NCI-H187 (cell line): ENCODE measurements around the gene PSG3.
"Not testable (repeated sequence)": the region's sequence is repeated elsewhere in the genome, so short reads cannot be mapped to it uniquely, and the experiment has no call there.

Source experiments
- DNase-seq, 2 experiments: peaks; one replicate each; lab custom pipeline; 2025; lab: John Stamatoyannopoulos, UW

PSG3 gene

DNA sequence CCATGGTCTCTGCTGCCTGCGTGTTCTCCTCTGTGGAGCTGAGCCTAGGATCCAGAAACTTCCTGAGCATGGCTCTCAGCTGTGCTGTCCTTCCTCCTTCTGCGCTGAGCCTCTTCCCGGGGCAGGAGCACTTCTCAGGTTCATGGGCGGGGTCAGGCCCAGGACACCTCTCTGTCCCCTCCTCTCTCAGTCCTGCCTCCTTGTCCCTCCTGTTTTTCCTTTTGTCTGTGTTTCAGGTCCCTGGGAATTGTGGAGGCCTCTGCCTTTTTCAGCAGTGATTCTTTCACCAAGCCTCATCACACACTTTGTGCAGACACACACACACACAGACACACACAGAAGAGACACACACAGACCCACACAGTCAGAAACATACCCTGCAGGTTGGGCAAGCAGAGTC is at the start of gene PSG3:
Gene PSG3, minus strand, starts transcription at position 101 of the 400 bp plus-strand sequence. Its CDS starts 97 bp downstream, at position 4.
- DNase-seq, result not testable (repeated sequence)

DNA sequence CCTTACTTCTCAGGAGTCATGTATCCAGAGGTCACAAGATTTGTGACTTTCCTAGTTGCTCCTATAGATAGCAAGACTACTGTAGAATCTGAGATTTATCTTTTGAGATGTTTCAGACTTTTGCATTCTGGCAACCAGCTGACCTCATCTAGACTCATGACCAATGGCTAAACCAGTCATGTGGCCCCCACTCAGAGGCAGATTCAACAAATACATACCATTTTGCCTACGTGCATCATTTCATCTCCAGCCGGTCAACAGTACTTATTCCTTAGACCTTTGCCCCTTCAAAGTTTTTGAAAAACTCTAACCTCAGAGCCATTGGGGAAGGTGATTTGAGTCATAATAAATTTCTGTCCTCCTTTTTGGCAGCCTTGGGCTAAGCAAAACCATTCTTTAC is 48.5 kb upstream of the PSG3 start:
- not testable (repeated sequence) for DNase-seq

DNA sequence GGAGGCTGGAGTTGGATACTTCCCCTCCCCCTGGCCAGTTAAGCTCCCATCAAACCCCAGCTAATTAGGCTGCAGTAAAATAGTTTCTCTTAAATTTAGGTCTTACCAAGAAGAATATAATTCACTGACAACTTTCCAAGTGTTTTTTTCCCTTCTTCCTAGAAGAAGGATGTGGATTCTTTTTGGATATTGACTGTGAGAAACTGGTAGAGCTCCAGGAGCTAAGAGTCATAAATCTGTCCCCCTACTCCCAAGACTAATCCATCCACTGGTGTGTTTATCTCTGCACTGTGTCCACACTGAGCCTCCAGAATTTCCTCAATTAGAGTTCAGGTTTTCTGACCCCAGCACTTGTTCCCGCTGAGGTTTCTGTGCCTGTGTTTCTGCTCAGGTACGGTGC is 47.5 kb upstream of the PSG3 start:
- DNase-seq, result not testable (repeated sequence)

DNA sequence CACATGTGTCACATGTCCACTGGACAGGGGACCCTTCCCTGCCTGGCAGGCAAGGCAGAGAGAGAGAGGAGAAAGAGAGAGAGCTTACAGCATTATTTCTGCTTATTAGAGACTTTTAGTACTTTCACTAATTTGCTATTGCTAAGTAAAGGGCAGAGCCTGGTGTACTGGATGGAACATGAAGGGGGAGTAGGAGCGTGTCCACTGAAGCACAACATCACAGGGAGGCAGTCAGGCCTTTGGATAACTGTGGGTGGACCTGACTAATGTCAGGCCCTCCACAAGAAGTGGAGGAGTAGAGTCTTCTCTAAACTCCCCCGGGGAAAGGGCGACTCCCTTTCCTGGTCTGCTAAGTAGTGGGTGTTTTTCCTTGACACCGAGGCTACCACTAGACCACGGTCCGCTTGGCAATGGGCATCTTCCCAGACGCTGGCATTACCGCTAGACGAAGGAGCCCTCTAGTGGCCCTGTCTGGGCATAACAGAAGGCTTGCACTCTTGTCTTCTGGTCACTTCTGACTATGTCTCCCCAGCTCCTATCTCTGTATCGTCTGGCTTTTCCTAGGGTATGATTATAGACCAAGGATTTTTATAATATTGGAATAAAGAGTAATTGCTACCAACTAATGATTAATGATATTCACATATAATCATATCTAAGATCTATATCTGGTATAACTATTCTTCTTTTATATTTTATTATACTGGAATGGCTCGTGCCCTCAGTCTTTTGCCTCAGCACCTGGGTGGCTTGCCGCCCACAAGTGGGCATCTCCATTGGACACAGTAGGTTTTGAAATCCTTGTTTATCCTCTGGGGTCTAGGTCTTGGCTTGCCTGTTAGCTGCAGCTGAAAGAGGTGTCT is 36.7 kb upstream of the PSG3 start:
- peak in 1 of 2 experiments; percentile 13 for DNase-seq

DNA sequence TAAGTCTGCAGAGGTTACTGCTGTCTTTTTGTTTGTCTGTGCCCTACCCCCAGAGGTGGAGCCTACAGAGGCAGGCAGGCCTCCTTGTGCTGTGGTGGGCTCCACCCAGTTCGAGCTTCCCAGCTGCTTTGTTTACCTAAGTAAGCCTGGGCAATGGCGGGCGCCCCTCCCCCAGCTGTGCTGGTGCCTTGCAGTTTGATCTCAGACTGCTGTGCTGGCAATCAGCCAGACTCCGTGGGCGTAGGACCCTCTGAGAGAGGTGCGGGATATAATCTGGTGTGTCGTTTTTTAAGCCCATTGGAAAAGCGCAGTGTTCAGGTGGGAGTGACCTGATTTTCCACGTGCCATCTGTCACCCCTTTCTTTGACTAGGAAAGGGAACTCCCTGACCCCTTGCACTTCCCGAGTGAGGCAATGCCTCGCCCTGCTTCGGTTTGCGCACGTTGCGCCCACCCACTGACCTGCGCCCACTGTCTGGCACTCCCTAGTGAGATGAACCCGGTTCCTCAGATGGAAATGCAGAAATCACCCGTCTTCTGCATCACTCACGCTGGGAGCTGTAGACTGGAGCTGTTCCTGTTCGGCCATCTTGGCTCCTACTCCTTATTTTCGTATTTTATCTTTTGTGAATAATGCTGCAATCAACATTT is 34.4 kb upstream of the PSG3 start:
- DNase-seq, result not testable (repeated sequence)

DNA sequence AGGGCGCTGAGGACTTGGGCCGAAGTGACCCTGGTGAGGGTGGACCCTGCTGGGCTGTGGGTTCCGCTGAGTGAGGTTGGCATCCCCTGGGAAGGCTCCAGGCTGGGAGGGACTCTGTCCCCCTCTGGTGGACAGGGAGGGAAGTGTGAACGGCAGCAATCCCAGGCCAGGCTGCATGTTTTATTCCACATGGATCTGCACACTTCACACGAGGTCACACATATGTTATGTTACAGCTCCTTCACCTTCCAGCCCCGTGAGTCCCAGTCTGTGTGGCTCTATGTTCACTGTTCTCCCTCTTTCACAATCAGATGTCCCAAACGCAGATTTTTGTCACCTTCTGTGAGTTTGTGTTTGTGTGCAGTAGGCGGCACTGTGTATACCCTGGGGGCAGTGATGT is 27.0 kb upstream of the PSG3 start:
- DNase-seq, result not testable (repeated sequence)

DNA sequence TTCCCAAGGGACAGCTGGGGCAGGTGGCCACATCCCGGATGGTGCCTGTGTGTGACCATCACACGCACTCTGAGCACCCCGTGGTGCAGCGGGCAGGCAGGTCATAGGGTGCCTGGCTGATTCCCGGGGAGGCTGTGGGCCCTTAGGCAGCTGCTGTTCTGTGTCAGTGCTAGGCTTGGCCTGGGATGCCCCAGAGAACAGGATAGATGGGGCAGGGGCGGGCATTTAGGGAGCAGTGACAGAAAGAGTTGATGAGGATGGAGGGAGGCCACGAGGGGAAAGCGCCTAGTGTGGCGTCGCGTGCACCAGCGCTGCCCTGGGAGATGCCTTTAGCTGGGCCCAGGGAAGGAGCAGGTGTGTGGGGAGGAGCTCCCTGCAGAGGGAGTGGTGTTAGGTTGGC is 26.6 kb upstream of the PSG3 start:
- DNase-seq, result not testable (repeated sequence)

DNA sequence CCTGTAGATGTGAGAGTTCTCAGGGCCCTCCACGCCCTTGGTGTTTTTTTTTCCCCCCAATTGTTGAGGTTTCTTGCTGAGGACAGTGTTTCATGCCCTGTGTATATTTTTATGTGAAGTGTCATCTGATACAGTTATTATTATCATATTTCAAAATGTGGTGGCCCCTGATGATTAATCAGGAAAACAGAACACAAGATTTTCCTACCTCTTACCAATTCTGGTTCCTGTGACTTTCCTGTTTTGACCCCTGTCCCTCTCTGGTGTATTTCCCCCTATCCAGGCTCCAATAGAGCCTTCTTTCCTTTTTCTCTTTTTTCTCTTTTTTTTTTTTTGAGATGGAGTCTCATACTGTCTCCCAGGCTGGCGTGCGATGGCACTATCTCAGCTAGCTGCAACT is 24.6 kb upstream of the PSG3 start:
- DNase-seq, result no peak

DNA sequence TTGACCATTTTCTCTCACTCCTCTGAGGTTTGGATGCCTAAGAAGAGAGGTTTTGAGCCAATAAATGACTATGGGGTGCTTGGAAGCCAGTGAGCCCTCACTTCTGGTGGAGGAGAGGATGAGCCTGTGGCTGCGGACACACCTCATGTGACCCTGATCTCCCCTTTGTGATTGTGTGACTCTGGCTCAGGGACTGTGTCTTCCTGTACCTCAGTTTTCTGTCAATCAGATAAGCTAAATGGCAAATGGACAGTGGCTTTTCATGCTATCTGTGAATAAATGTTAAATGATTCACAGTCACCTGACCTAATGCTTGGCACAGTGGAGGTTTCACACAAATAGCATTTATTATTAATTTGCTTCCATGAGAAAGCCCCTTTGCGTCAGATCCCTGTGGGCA is 22.5 kb upstream of the PSG3 start:
- DNase-seq, result no peak

DNA sequence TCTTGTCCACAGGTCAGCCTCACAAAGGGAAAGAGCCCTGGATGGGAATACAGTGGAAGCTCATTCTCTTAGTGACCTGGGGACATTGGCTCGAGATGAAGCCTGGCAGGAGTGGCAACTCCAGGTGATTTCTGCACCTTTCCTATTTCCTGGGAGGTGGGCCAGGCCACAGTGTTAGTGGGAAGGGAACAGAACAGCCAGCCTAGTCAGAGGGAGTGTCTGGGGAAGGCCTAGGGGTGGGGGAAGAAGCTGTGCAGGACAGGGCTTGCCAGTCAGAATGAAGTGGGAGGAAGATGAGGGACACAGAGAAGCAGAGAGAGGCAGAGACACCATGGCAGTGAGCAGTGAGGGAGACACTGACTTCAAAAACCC is 21.6 kb upstream of the PSG3 start:
- not testable (repeated sequence) for DNase-seq

DNA sequence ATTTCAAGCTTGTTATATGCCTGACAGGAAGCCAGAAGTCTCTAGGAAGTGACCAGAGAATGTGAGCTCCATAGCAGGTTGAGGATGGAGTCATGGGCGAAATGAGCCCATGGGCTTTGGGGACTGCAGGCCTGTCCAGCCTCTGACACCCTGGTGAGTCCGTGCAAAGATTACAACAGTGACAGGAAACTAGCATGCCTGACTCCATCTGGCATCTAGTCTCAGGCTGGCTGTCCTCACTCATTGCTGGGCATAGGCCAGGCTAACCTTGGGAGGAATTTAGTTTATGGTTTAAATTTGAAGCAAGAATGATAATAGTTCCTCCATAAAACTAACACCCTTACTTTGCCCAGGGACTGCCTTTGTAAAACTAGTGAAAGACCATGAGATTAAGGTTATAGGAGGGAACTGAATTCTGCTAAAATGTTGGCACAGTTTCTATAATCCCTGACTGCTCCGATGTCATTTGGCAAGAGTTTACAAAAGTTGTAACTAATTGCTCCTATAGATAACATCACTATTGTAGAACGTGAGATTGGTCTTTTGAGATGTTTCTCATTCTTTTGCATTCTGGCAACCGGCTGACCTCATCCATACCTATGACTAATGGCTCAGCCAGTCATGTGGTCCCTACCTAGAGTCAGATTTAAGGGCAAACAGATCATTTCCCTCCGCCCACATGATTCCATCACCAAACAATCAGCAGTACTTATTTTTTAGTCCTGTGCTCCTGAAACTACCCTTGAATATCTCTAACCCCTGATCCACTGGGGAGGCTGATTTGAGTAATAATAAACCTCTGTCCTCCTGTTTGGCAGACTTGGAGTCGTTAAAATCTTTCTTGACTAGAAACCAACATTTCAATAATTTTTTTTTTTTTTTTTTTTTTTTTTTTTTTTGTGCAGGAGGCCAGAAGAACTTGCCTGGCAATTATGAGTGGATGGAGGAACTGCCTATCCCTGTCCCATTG is 21.0 kb upstream of the PSG3 start:
- not testable (repeated sequence) for DNase-seq

DNA sequence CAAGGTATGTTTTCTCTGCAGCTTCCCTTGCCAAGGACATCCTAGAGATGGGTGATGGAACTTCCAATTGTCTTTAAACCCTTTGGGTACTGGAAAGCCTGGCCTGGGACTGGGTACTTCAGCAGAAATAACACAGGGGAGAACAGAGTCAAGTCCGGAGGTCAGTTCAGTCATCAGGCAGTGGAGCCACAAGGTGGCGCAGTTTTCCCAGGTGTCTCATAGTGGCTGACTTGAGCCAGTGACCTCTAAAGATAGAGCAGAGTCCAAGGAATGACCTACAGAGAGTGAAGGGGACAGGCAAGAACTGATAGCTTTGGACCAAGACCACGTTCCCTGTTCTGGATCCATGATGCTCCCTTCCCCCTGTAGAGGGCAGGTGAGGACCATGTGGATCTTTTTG is 18.4 kb upstream of the PSG3 start:
- DNase-seq, result not testable (repeated sequence)

DNA sequence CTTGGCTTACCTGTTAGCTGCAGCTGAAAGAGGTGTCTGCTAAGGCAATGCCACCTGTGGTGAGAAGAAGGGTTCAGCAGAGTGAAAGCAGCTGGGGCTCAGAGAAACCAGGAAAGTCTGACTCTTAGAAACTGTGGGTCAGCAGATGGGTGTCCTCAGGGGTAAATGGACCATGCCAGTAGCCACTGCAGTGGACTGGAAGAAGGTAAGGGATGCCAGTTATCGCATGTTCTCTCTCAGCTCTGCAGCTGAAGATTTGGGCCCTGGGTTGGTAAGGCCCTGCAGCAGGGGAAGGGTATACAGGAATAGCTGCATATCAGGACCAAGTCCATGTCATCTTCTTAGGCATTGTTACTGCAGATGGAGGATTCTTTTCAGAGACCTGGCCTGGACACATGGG is 12.0 kb upstream of the PSG3 start:
- DNase-seq, result not testable (repeated sequence)

DNA sequence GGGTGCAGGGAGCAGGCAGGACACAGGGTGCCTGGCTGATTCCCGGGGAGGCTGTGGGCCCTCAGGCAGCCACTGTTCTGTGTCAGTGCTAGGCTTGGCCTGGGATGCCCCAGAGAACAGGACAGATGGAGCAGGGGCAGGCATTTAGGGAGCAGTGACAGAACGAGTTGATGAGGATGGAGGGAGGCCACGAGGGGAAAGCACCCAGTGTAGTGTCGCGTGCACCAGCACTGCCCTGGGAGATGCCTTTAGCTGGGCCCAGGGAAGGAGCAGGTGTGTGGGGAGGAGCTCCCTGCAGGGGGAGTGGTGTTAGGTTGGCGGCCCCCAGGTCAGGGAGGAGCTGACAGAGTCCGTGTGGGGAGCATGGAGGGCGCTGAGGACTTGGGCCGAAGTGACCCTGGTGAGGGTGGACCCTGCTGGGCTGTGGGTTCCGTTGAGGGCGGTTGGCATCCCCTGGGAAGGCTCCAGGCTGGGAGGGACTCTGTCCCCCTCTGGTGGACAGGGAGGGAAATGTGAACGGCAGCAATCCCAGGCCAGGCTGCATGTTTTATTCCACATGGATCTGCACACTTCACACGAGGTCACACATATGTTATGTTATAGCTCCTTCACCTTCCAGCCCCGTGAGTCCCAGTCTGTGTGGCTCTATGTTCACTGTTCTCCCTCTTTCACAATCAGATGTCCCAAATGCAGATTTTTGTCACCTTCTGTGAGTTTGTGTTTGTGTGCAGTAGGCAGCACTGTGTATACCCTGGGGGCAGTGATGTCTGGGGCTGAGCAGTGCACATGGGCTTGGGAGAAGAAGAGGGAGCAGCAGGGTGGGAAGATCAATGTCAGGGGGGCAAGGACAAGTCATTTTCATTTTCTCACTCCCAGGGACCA is 1.7 kb upstream of the PSG3 start:
- DNase-seq, result not testable (repeated sequence)

DNA sequence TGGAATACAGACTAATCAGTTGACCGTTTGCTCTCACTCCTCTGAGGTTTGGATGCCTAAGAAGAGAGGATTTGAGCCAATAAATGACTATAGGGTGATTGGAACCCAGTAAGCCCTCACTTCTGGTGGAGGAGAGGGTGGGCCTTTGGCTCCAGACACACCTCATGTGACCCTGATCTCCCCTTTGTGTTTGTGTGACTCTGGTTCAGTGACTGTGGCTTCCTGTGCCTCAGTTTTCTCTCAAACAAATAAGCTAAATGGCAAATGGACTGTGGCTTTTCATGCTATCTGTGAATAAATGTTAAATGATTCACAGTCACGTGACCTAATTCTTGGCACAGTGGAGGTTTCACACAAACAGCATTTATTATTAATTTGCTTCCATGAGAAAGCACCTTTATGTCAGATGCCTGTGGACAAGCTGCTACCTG is 2.7 kb downstream of the PSG3 start:
- not testable (repeated sequence) for DNase-seq

DNA sequence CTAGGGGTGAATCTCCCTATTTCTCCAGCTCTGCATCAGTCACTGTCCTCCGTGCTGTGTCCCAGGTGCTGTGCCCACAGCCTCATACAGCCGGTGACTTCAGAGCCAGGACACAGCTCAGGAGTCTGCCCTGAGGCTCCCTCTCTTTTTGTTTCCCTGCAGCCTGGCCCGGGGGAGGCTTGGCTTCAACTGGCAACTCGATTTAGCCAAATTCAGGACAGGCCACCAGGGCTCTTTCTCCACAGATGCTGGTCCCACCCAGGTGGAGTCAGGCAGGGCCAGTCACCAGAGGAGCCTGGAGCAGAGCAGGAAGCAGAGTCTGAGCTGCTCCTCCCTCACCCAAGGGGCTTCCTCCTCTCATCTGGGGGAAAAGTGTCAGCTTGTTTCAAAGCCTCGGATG is 11.9 kb downstream of the PSG3 start:
- not testable (repeated sequence) for DNase-seq

DNA sequence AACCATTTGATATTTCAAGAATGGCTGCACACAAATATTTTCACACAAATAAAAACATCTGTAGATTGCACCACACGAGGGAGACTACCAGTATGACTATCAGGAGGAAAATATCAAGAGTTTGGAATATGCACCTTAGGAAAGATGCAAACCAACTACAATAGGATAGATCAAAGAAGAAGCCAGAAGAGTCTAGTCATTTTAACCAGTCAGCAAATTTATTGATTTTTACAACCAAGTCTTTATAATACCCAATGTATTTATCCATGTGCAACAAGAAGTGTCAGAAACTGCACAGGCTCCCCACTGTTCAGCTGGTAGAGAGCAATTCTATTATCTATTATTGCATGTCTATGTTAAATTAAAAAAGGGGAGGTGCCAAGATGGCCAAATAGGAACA is 26.3 kb downstream of the PSG3 start:
- not testable (repeated sequence) for DNase-seq

DNA sequence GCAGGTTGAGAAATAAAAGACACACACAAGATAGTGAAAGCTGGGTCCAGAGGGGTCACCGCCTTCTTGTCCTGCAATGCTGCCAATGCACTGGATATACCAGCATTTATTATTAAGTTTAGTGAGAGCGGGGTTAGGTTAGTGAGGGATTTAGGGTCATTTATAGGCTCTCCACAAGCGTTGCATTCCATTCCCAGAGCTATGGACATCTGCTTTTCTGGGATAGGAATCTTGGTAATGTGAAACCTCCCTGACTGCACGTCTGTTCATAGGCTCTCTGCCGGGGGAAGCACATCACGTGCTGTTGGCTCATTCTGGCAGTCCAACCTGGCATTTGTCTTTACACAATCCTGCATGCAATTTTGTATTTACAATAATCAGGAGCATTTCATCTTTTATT is 27.5 kb downstream of the PSG3 start:
- DNase-seq, result not testable (repeated sequence)

DNA sequence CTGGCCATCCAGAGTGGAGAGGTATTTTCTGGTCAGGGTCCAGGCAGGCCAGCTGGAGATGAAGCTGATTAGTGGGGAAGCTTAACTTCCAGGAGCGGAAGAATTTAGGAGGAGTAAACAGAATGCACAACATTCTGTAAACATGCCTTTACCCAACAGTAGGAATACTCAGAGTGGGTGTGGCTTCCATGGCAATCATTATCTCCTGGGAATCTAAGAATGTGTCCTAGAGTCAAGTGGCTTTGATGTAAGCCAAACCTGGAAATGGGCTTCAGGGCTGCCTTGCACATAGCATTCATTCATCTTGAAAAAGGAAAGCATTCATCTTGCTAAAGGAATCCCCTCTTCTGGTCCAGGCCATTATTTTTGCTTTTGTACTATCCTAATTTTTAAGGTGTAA is 29.3 kb downstream of the PSG3 start:
- DNase-seq, result not testable (repeated sequence)

DNA sequence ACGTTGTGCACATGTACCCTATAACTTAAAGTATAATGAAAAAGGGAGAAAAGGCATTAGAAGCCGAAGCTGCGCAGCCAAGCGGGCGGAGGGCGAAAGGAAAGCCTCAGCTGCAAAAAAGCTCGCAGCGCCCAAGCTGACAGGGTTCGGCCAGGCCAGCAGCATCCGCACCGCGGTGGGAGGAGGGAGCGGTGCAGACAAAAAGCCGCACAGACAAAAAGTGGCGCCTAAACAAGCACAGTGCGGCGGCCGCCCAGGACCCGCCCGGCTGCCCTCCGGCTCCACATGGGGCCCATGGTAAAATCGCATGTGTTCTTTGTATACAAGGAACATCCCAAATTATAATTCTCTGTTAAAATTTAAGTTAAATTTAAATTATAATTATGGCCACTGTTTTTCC is 42.4 kb downstream of the PSG3 start:
- DNase-seq, result no peak
